GM19463 (cell line): ENCODE data around the gene SCP2.
A peak's percentile ranks its signal among the peaks of the same experiment; 100 is the strongest.
"Not testable (repeated sequence)": the region's sequence is repeated elsewhere in the genome, so short reads cannot be mapped to it uniquely, and the experiment has no call there.

Experiments
- ATAC-seq: cut with Tn5 transposase; IDR thresholded peaks from one replicate; pipeline ENCODE4 v1.9.1; 2021; ENCODE audit warnings: mild to moderate bottlenecking, moderate library complexity; ENCODE audit not compliant: unreplicated experiment

The SCP2 gene

GRCh38 chr1:52916241-52916975, 10.7 kb upstream of the SCP2 start:
- no peak for ATAC-seq

GRCh38 chr1:52917156-52917555, 9.9 kb upstream of the SCP2 start:
- no peak for ATAC-seq

- ATAC-seq, result no peak
Observed at GRCh38 chr1:52917581-52917980, 9.5 kb upstream of the SCP2 start.

- no peak for ATAC-seq
Observed at GRCh38 chr1:52918201-52918600, 8.9 kb upstream of the SCP2 start.

- ATAC-seq, result no peak
Observed at GRCh38 chr1:52919051-52919722, 7.9 kb upstream of the SCP2 start.

GRCh38 chr1:52919723-52920483, 7.2 kb upstream of the SCP2 start:
- ATAC-seq, result no peak

- no peak for ATAC-seq
Observed at GRCh38 chr1:52920791-52921291, 6.2 kb upstream of the SCP2 start.

GRCh38 chr1:52925571-52926005, 1.5 kb upstream of the SCP2 start:
- no peak for ATAC-seq

- ATAC-seq, result no peak
Observed at GRCh38 chr1:52926864-52927211, 238 bp upstream of the SCP2 start.

GRCh38 chr1:52928015-52928404, 934 bp downstream of the SCP2 start:
- peak; percentile 18 for ATAC-seq

GRCh38 chr1:52929019-52929418, 1.9 kb downstream of the SCP2 start:
- no peak for ATAC-seq

- ATAC-seq, result no peak
Observed at GRCh38 chr1:52937433-52938182, 10.5 kb downstream of the SCP2 start.

- no peak for ATAC-seq
Observed at GRCh38 chr1:52938183-52938451, 11.0 kb downstream of the SCP2 start.

- no peak for ATAC-seq
Observed at GRCh38 chr1:52943876-52944416, 16.9 kb downstream of the SCP2 start.

GRCh38 chr1:52944566-52944965, 17.5 kb downstream of the SCP2 start:
- no peak for ATAC-seq

GRCh38 chr1:52947490-52947889, 20.4 kb downstream of the SCP2 start:
- ATAC-seq, result no peak

GRCh38 chr1:52949602-52950001, 22.5 kb downstream of the SCP2 start:
- ATAC-seq, result not testable (repeated sequence)

GRCh38 chr1:52952112-52952511, 25.0 kb downstream of the SCP2 start:
- no peak for ATAC-seq

- no peak for ATAC-seq
Observed at GRCh38 chr1:52955129-52955970, 28.3 kb downstream of the SCP2 start.

- ATAC-seq, result no peak
Observed at GRCh38 chr1:52963101-52963500, 36.0 kb downstream of the SCP2 start.
